Stimulated activated CD8-positive, alpha-beta memory T cell treated with anti-CD3 and anti-CD28 coated beads, Interleukin-15, amount 100 ng/mL, for 48 hours (primary cell): ENCODE data around the gene SLC25A14.

Experiments
- DNase-seq, 2 donors: peaks; one replicate each; pipeline ENCODE4 v3.0.0-alpha.2; 2020; ENCODE audit warnings: low read depth in 2 of 2

Gene SLC25A14

GRCh38 chrX:130378024-130378669, 38.4 kb downstream of the SLC25A14 start:
- no peak for DNase-seq

GRCh38 chrX:130385520-130385919, 45.8 kb downstream of the SLC25A14 start, which contains the start of gene GPR119:
TSS of gene GPR119 (minus strand) at chrX:130385674. CDS start at chrX:130385447, 227 bp downstream.
- DNase-seq: no peak

- no peak for DNase-seq
Observed at GRCh38 chrX:130386408-130386808, 46.7 kb downstream of the SLC25A14 start.

DNA sequence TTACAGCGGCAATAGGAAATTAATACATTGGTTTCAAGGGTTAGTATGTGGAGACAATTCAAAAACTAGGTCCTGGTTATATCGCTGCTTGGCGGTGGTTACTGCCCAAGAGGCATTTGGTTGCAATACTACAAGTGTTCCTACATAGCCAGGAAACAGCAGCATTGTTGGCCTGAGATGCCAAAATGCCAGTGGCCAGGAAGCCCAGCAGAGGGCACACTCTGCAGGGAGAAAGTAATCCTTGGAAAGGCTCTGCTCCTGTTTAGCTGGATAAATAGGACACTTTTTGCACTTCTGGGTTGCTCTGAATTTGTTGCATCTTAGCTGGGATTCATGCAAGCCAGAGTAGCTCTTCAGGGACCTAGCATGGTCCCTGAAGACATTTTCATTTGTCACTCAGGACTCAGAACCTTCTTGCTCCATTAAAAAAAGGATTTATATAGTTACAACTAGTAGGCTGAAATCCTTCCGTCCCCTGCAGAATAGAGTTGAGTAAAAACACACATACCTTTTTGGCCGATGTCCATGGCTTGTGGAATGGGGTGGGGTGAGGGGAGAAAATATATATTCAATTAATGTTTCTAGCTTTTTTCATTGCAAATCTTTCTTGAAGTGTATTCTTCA, 53.8 kb downstream of the SLC25A14 start:
- DNase-seq: no peak

GRCh38 chrX:130395341-130395740, 55.6 kb downstream of the SLC25A14 start:
- no peak for DNase-seq

GRCh38 chrX:130401415-130402207, 61.9 kb downstream of the SLC25A14 start, which contains the start of gene RBMX2:
TSS of gene RBMX2 (plus strand) at chrX:130401987. CDS start at chrX:130402033, 46 bp downstream.
- peak; percentile 59 to 60 for DNase-seq

DNA sequence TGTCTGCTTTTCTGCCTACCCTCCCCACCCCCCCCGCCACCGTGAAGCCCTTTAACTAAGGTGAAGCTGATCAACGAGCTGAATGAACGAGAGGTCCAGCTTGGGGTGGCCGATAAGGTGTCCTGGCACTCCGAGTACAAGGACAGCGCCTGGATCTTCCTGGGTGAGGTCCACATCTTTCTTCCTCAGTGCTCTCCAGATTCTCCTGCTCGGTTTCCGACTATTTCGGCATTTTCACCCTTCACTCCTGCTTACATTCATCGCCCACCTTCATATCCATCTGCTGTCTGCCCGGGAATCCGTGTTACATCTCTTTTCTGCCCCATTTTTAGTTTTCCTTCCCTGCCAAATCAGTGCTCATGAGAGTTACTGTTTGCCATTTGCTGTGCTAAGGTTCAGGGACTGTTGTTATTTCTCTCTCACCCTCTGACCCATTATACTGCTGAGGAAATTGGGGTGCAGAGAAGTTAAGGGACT, 62.5 kb downstream of the SLC25A14 start:
- no peak for DNase-seq

- no peak for DNase-seq
Observed at GRCh38 chrX:130413415-130413814, 73.7 kb downstream of the SLC25A14 start.

DNA sequence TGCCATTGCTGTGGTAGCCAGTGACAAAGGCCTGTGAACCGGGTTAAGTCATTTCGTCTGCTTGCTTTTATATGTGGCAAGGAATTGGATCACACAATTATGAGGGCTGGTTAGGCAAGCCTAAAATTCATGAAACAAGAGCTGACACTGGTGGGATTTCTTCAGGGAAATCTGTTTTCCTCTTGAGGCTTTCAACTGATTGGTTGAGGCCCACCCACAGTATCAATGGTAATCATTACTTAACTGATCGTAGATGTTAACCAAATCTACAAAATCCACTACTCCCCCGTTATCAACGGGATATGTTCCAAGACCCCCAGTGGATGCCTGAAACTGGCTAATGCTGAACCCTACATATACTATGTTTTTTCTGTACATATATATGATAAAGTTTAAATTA, 75.1 kb downstream of the SLC25A14 start:
- no peak for DNase-seq

DNA sequence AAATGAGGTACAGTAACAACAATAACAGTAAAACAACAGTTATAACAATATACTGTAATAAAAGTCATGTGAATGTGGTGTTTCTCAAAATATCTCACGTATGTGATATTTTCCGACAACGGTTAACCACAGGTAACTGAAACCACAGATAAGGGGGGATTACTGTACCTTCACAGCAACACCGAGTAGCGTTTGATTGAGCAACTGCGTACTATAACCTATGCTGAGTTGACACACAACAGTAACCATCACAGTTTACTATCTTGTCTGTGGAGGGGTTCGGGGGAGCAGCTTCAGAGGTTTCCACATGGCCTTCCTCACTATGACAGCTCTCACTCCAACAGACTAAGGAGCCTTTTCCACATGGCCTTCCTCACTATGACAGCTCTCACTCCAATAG, 75.5 kb downstream of the SLC25A14 start:
- DNase-seq: no peak

GRCh38 chrX:130416785-130417184, 77.1 kb downstream of the SLC25A14 start:
- DNase-seq: no peak

GRCh38 chrX:130418066-130418465, 78.3 kb downstream of the SLC25A14 start:
- DNase-seq: no peak

DNA sequence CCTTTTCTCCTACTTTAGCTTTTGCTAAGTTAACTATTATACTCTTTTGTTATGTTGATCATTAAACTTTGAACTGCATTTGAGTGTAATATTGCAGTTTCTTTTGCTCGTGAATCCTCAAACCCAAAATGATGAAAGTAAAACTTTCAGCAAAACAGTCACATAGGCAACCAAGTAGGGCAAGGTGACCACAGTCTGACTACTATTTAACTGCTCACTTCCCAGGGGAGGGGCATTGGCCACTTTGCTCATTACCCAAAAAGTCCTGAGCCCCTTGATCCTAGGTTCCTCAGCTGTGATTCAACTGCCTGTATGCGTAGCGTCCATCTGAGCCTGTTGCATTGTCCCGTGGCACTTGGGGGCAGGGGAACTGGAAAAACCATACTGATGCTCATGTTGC, 79.0 kb downstream of the SLC25A14 start:
- DNase-seq: no peak

DNA sequence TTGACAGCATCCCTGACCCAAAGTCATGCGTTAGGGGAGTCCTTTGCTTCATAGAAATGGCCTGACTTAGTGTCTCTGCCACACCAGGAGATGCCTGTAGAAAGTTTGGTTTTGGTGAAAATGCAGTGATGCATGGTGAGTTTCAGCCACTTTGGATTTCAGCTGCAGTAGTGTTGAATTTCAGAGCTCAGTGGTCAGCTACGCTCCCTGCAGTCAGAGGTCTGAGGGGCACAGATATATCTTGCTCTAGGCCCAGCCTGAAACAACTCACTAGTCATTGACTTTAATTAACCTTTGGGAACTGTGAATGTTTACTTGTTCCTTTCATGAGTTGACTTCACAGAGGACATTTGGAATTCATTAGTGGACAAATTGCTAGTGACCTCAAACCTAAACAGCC, 79.5 kb downstream of the SLC25A14 start:
- no peak for DNase-seq
